H1 (cell line): ENCODE data around the gene PAK6. TPM values are rescaled to one million over a fixed set of nuclear protein-coding genes. Genes with fewer than 3 reads are reported as not detected.

Experiments
- CTCF ChIA-PET: fragments of 300-600 bp; sonication (Branson Sonifier 250); formaldehyde crosslinking; loops from one replicate; lab custom pipeline; 2021; ENCODE audit not compliant: partially characterized antibody; lab: Charles Lee
- POLR2A ChIA-PET: fragments of 300-600 bp; sonication (Branson Sonifier 250); formaldehyde crosslinking; loops from one replicate; lab custom pipeline; 2021; ENCODE audit warnings: inconsistent platforms; ENCODE audit not compliant: partially characterized antibody; lab: Charles Lee
- DNase-seq, 2 experiments: peaks; one replicate each; pipeline versions ENCODE4 v3.0.0 to v3.0.0-alpha.2; 2010 to 2022; ENCODE audit warnings: low spot score in 2 of 2, low read depth in 1 of 2, mixed read lengths in 1 of 2
- FAIRE-seq: peaks from 2 replicates; lab custom pipeline; 2011; peaks lifted over from hg19 to GRCh38; lab: Jason Lieb, UNC
- H2AFZ ChIP-seq: 2 replicates; pipeline ENCODE4 v1.8.1; 2012; ENCODE audit warnings: low read length, inconsistent platforms
- H2AK5ac ChIP-seq: 2 replicates; pipeline ENCODE4 v1.6.1; 2013; ENCODE audit warnings: low read depth, low read length
- H2BK120ac ChIP-seq: replicated peaks from 2 replicates; pipeline ENCODE3; 2013; ENCODE audit warnings: low read depth, low read length, inconsistent platforms
- H2BK12ac ChIP-seq: 2 replicates; pipeline ENCODE4 v1.6.1; 2013; ENCODE audit warnings: low read depth, low read length
- H2BK15ac ChIP-seq: 2 replicates; pipeline ENCODE4 v1.6.1; 2013; ENCODE audit warnings: low read length
- H2BK20ac ChIP-seq: 2 replicates; pipeline ENCODE4 v1.6.1; 2013; ENCODE audit warnings: low read length
- H2BK5ac ChIP-seq: 2 replicates; pipeline ENCODE4 v1.6.1; 2013; ENCODE audit warnings: low read depth, low read length
- H3K14ac ChIP-seq: 2 replicates; pipeline ENCODE4 v1.6.1; 2013; ENCODE audit warnings: inconsistent platforms; ENCODE audit not compliant: insufficient read length
- H3K18ac ChIP-seq: 2 replicates; pipeline ENCODE4 v1.6.1; 2013; ENCODE audit warnings: low read length; ENCODE audit errors: extremely low read depth
- H3K23ac ChIP-seq: 2 replicates; pipeline ENCODE4 v1.6.1; 2013; ENCODE audit warnings: inconsistent platforms; ENCODE audit not compliant: insufficient read length
- H3K23me2 ChIP-seq: 2 replicates; pipeline ENCODE4 v1.6.1; 2013; ENCODE audit warnings: low read depth, low read length
- H3K27ac ChIP-seq: 2 replicates; pipeline ENCODE4 v1.6.1; 2011; ENCODE audit warnings: low read depth, low read length, inconsistent platforms
- H3K27me3 ChIP-seq, 4 experiments: replicated peaks in 1 of 4; 1 replicate in 1 of 4; 2 replicates in 3 of 4; pipeline versions ENCODE4 v1.6.1 to v1.8.1; 2011 to 2013; ENCODE audit warnings: low read length in 3 of 4, mild to moderate bottlenecking in 3 of 4, inconsistent platforms in 2 of 4, mixed read lengths in 2 of 4, moderate library complexity in 1 of 4; ENCODE audit not compliant: control insufficient read depth in 3 of 4, insufficient read depth in 3 of 4; ENCODE audit errors: extremely low read depth in 1 of 4
- H3K36me3 ChIP-seq, 4 experiments: 2 replicates each; pipeline versions ENCODE4 v1.6.1 to v1.8.1; 2011 to 2013; ENCODE audit warnings: mild to moderate bottlenecking in 4 of 4, low read length in 3 of 4, moderate library complexity in 2 of 4, control low read depth in 1 of 4, inconsistent platforms in 1 of 4; ENCODE audit not compliant: insufficient read depth in 4 of 4, control insufficient read depth in 2 of 4
- H3K4ac ChIP-seq: replicated peaks from 2 replicates; pipeline ENCODE3; 2013; ENCODE audit warnings: low read length, low read depth, mixed read lengths, inconsistent platforms; ENCODE audit not compliant: insufficient read length
- H3K4me1 ChIP-seq, 4 experiments: replicated peaks in 1 of 4; 1 replicate in 1 of 4; 2 replicates in 3 of 4; pipeline versions ENCODE4 v1.6.1 to v1.8.1; 2011 to 2013; ENCODE audit warnings: low read length in 3 of 4, inconsistent platforms in 2 of 4, mixed read lengths in 1 of 4; ENCODE audit not compliant: insufficient read depth in 4 of 4, control insufficient read depth in 3 of 4
- H3K4me2 ChIP-seq, 2 experiments: 2 replicates each; pipeline versions ENCODE4 v1.6.1 to v1.8.1; 2011 to 2013; ENCODE audit warnings: low read depth in 2 of 2, low read length in 2 of 2, control low read depth in 1 of 2, inconsistent platforms in 1 of 2, mild to moderate bottlenecking in 1 of 2; ENCODE audit not compliant: insufficient read depth in 1 of 2
- H3K4me3 ChIP-seq, 4 experiments: fragments of 200-600, 300-600 bp in 1 of 4; sonication (generic), shearing (Covaris generic), sonication (Bioruptor Twin) in 1 of 4; 2 replicates each; pipeline versions ENCODE4 v1.5.1 to v1.8.1; 2011 to 2016; ENCODE audit warnings: low read length in 4 of 4, low read depth in 3 of 4, control low read depth in 2 of 4, inconsistent platforms in 2 of 4, mild to moderate bottlenecking in 2 of 4, mixed read lengths in 1 of 4, moderate library complexity in 1 of 4; ENCODE audit not compliant: insufficient read depth in 2 of 4; ENCODE audit errors: extremely low read depth in 1 of 4
- H3K56ac ChIP-seq: replicated peaks from 2 replicates; pipeline ENCODE3; 2013; ENCODE audit warnings: low read depth, mild to moderate bottlenecking, mixed read lengths, low read length, inconsistent platforms; ENCODE audit not compliant: insufficient read length
- H3K79me1 ChIP-seq: 2 replicates; pipeline ENCODE4 v1.6.1; 2013; ENCODE audit warnings: low read depth, low read length, control low read depth
- H3K79me2 ChIP-seq, 2 experiments: 2 replicates each; pipeline versions ENCODE4 v1.6.1 to v1.8.1; 2012 to 2013; ENCODE audit warnings: low read length in 2 of 2, mild to moderate bottlenecking in 2 of 2, inconsistent platforms in 1 of 2; ENCODE audit not compliant: insufficient read depth in 2 of 2, control insufficient read depth in 1 of 2
- H3K9ac ChIP-seq, 4 experiments: replicated peaks in 1 of 4; 1 replicate in 1 of 4; 2 replicates in 3 of 4; pipeline versions ENCODE4 v1.6.1 to v1.8.1; 2011 to 2013; ENCODE audit warnings: low read depth in 3 of 4, low read length in 3 of 4, control low read depth in 2 of 4, mild to moderate bottlenecking in 2 of 4, moderate library complexity in 2 of 4, inconsistent platforms in 1 of 4; ENCODE audit errors: extremely low read depth in 1 of 4
- H3K9me3 ChIP-seq, 2 experiments: 2 replicates each; pipeline versions ENCODE4 v1.6.1 to v1.8.1; 2012 to 2013; ENCODE audit warnings: mild to moderate bottlenecking in 2 of 2, moderate library complexity in 2 of 2, control low read depth in 1 of 2, inconsistent platforms in 1 of 2, low read depth in 1 of 2, low read length in 1 of 2, mixed read lengths in 1 of 2; ENCODE audit not compliant: insufficient read depth in 2 of 2
- H4K20me1 ChIP-seq, 2 experiments: replicated peaks in 1 of 2; 2 replicates each; pipeline versions ENCODE3 to v1.8.1; 2011 to 2013; ENCODE audit warnings: inconsistent platforms in 2 of 2, low read length in 2 of 2, mild to moderate bottlenecking in 1 of 2; ENCODE audit not compliant: insufficient read depth in 2 of 2, control insufficient read depth in 1 of 2
- H4K5ac ChIP-seq: 2 replicates; pipeline ENCODE4 v1.6.1; 2013; ENCODE audit warnings: low read length, low read depth, mixed read lengths, inconsistent platforms; ENCODE audit not compliant: insufficient read length
- H4K8ac ChIP-seq: 2 replicates; pipeline ENCODE4 v1.8.0; 2013; ENCODE audit warnings: mild to moderate bottlenecking, moderate library complexity, low read length, inconsistent platforms; ENCODE audit not compliant: insufficient read depth; ENCODE audit errors: extremely low read depth
- H4K91ac ChIP-seq: replicated peaks from 2 replicates; pipeline ENCODE3; 2013; ENCODE audit warnings: low read length, mixed read lengths, inconsistent platforms; ENCODE audit not compliant: insufficient read length
- CBX8 ChIP-seq: fragments of 300-800, 300-1000 bp; sonication (generic); IDR thresholded peaks from 2 replicates; pipeline ENCODE4 v1.7.1; 2016; ENCODE audit warnings: low read depth, low read length, borderline replicate concordance
- CTCF ChIP-seq, 3 experiments: IDR thresholded peaks; 1 replicate in 2 of 3; 2 replicates in 1 of 3; pipeline versions ENCODE4 v1.5.1 to v1.6.1; 2011; ENCODE audit warnings: low read length in 3 of 3, mild to moderate bottlenecking in 3 of 3, inconsistent platforms in 2 of 3, low read depth in 1 of 3, moderate library complexity in 1 of 3; ENCODE audit not compliant: insufficient read depth in 1 of 3; ENCODE audit errors: control extremely low read depth in 1 of 3
- EGR1 ChIP-seq: IDR thresholded peaks from 2 replicates; pipeline ENCODE4 v1.6.1; 2011; ENCODE audit warnings: low read depth, low read length, borderline replicate concordance
- EP300 ChIP-seq, 2 experiments: IDR thresholded peaks; 1 replicate in 1 of 2; 2 replicates in 1 of 2; pipeline ENCODE4 v1.6.1; 2011 to 2012; ENCODE audit warnings: low read depth in 2 of 2, low read length in 2 of 2, mild to moderate bottlenecking in 2 of 2, borderline replicate concordance in 1 of 2, inconsistent platforms in 1 of 2, moderate library complexity in 1 of 2
- EZH2 ChIP-seq: fragments of 200-600 bp; sonication (generic); IDR thresholded peaks from 2 replicates; pipeline ENCODE4 v1.7.1; 2012; ENCODE audit warnings: low read depth, mild to moderate bottlenecking, moderate library complexity, low read length, inconsistent platforms; ENCODE audit not compliant: severe bottlenecking
- GTF2F1 ChIP-seq: IDR thresholded peaks from 2 replicates; pipeline ENCODE4 v1.6.1; 2012; ENCODE audit warnings: low read depth, low read length, improper control_type of control experiment, borderline replicate concordance
- KDM5A ChIP-seq: fragments of 200-600 bp; IDR thresholded peaks from 2 replicates; pipeline ENCODE4 v1.7.1; 2012; ENCODE audit warnings: mild to moderate bottlenecking, low read length, inconsistent platforms, mixed read lengths
- MAFK ChIP-seq: IDR thresholded peaks from 2 replicates; pipeline ENCODE4 v1.6.1; 2012; ENCODE audit warnings: low read depth, mild to moderate bottlenecking, improper control_type of control experiment, low read length
- SIN3A ChIP-seq, 2 experiments: IDR thresholded peaks in 1 of 2; conservative IDR thresholded peaks in 1 of 2; 2 replicates each; pipeline ENCODE4 v1.6.1; 2011 to 2012; ENCODE audit warnings: low read length in 2 of 2, improper control_type of control experiment in 1 of 2, low read depth in 1 of 2, mild to moderate bottlenecking in 1 of 2
- WGBS, 2 experiments: shearing (Covaris generic) in 1 of 2; methylation state at CpG; one replicate each; pipeline versions ENCODE4 v1.1.6 to v1.1.7; 2013 to 2015; ENCODE audit warnings: low lambda C conversion rate in 2 of 2, mixed read lengths in 2 of 2, inconsistent platforms in 1 of 2, low coverage in 1 of 2, missing lambda C conversion rate in 1 of 2; ENCODE audit not compliant: insufficient replicate concordance in 2 of 2, insufficient coverage in 1 of 2, insufficient read length in 1 of 2; ENCODE audit errors: extremely low coverage in 1 of 2, missing lambda C conversion rate in 1 of 2; 5-methylcytosine and 5-hydroxymethylcytosine counted together
- polyA plus RNA-seq, 7 experiments: library from polyadenylated mRNA; depleted of rRNA in 3 of 7; stranded (reverse) in 5 of 7; unstranded in 2 of 7; fragments of >200 nt in 5 of 7; fragments of 200-250 nt in 2 of 7; gene quantifications; 1 replicate in 5 of 7; 2 replicates in 1 of 7; 4 replicates in 1 of 7; pipeline versions ENCODE4 v1.2.1 to v1.2.3, GENCODE V29; 2011 to 2013; ENCODE audit warnings: missing spikeins in 2 of 7, mixed read lengths in 2 of 7
- total RNA-seq: library from RNA; stranded (reverse); fragmentation: NEBNext Ultra II Directional; extraction: Animal tissue kit (Norgen Biotek cat#: 25700); gene quantifications from 2 replicates; pipeline ENCODE4 v1.2.1, GENCODE V29; 2021

The PAK6 gene
- total and polyA plus RNA-seq, 2 of the 8 experiments (the other 6 are each of a cell fraction or from before 2014, with no cell fraction given) = 6.9 to 9.4 TPM

DNA sequence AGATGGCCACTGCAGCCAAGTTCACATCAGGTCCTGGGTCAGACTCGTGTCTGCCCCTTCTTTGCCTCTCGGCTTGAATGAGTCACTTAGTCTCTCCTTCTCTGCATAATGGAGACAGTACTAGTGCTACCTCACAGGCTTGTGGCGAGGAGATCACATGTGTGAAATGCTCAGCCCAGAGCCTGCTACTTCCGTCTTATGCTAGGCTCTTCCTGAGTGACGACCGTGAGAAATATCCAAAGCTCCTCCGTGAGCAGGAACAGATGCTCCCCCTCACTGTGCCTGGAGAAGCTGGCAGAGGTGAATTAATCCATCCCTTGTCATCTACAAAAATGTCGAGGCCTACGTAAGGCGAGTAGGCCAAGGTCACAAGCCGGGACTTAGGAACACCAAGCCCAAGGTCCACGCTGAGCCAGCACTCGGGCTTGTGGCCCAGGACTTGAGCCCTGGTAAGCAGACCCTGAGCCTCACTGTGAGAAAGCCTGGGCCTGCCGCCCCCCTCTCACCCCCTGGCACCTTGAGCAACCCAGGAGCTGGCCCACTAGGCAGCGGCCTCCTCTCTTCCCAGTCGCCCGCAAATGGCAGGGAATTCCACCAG lies 17.9 kb downstream of the PAK6 start:
- H3K27ac ChIP-seq = no peak overlapping the region
- H2AFZ ChIP-seq = no peak overlapping the region
- DNase-seq (no peak), FAIRE-seq (no peak)
- no peak overlapping the region for H2AK5ac ChIP-seq
- no peaks in the 10 kb centered on the region; the same call in 1 of the 2 replicates for H3K79me1 ChIP-seq
- H3K27me3 ChIP-seq = peaks cover 9 to 31% (median 27%) of the 10 kb centered on the region in 4 experiments
- H3K4ac ChIP-seq = no peak overlapping the region
- peaks cover 0 to 23% (median 14%) of the 10 kb centered on the region in 4 experiments; a peak in 6 of 7 replicates for H3K4me1 ChIP-seq
- H4K20me1 ChIP-seq = no peaks in the 10 kb centered on the region
- no peak overlapping the region for H2BK5ac ChIP-seq
- H2BK15ac ChIP-seq = 0 out of 2 replicates have a peak overlapping the region, but pooled peaks have one; percentile 29
- no peak overlapping the region for H3K23ac ChIP-seq
- H3K9me3 ChIP-seq = no peaks in the 10 kb centered on the region
- no peak overlapping the region for H3K56ac ChIP-seq
- no peaks in the 10 kb centered on the region for H3K79me2 ChIP-seq
- H4K8ac ChIP-seq = no peak overlapping the region
- no peak overlapping the region for H2BK120ac ChIP-seq
- H4K91ac ChIP-seq = no peak overlapping the region
- H3K23me2 ChIP-seq = peaks cover 7% of the 10 kb centered on the region; the same call in 1 of the 2 replicates
- 91% methylated on average over 17 of the region's 17 CpGs; no CpG with 5 or more reads in 1 of the 2 experiments for WGBS, 2 experiments
- POLR2A ChIA-PET = interaction anchor here (1.1 to 1.6 kb wide), 3 partner anchors 9 to 96 kb away, joined by 3 to 4 read pairs (median 3); partner anchors contain the start of gene BUB1B
- no peak overlapping the region for H4K5ac ChIP-seq
- no peak overlapping the region for H3K14ac ChIP-seq
- H2BK12ac ChIP-seq = no peak overlapping the region
- no peak overlapping the region for H3K4me2 ChIP-seq
- no peak overlapping the region for H3K4me3 ChIP-seq
- H3K18ac ChIP-seq = no peak overlapping the region
- no peaks in the 10 kb centered on the region for H3K36me3 ChIP-seq
- no peak overlapping the region for H3K9ac ChIP-seq
- no peak overlapping the region for H2BK20ac ChIP-seq
- CTCF ChIA-PET = interaction anchor here (0.9 to 46.3 kb wide), 7 partner anchors 9 to 208 kb away, joined by 3 to 1340 read pairs (median 10); partner anchors contain the start of gene PAK6
- no peak for TF ChIP-seq SIN3A (conservative IDR thresholded peaks at IDR 0.05 in 1 of 2, IDR thresholded peaks at IDR 0.05 in 1 of 2; ENCODE audit: low read depth in 1 of 2, low read length in 2 of 2)
- no peak for TF ChIP-seq EZH2
- no peak for TF ChIP-seq CBX8
- TF ChIP-seq CTCF (IDR thresholded peaks at IDR 0.05; ENCODE audit: control extremely low read depth in 1 of 3, insufficient read depth in 1 of 3, low read depth in 1 of 3, low read length in 3 of 3) = no peak
- no peak for TF ChIP-seq MAFK
- no peak for TF ChIP-seq GTF2F1
- TF ChIP-seq EGR1 = no peak
- TF ChIP-seq KDM5A = no peak
- no peak for TF ChIP-seq EP300 (IDR thresholded peaks at IDR 0.05; ENCODE audit: borderline replicate concordance in 1 of 2, low read depth in 2 of 2, low read length in 2 of 2)
